GM18858 (cell line): Measurements from ENCODE around the gene SLC28A2.
"Not testable (repeated sequence)": the region's sequence is repeated elsewhere in the genome, so short reads cannot be mapped to it uniquely, and the experiment has no call there.

Source experiments
- ATAC-seq: cut with Tn5 transposase; IDR thresholded peaks from one replicate; pipeline ENCODE4 v1.9.1; 2021; ENCODE audit not compliant: unreplicated experiment

The SLC28A2 gene

GRCh38 chr15:45251888-45252287 is at the start of gene SLC28A2:
Gene SLC28A2, plus strand, starts transcription at chr15:45252234. Its CDS starts 982 bp downstream, at chr15:45253216.
- no peak for ATAC-seq

- no peak for ATAC-seq
These were observed 48.9 kb upstream of the SLC28A2 start for GRCh38 chr15:45203182-45203581.

- ATAC-seq, result no peak
These were observed 46.8 kb upstream of the SLC28A2 start for GRCh38 chr15:45205192-45205591.

GRCh38 chr15:45212493-45212892 is 39.5 kb upstream of the SLC28A2 start:
- ATAC-seq, result no peak

- ATAC-seq, result no peak
These were observed 30.9 kb upstream of the SLC28A2 start for GRCh38 chr15:45221053-45221599.

GRCh38 chr15:45221967-45222366 is 30.1 kb upstream of the SLC28A2 start:
- no peak for ATAC-seq

- no peak for ATAC-seq
These were observed 27.3 kb upstream of the SLC28A2 start for GRCh38 chr15:45224621-45225217.

GRCh38 chr15:45225506-45226273 is 26.3 kb upstream of the SLC28A2 start:
- no peak for ATAC-seq

- ATAC-seq, result no peak
These were observed 23.1 kb upstream of the SLC28A2 start for GRCh38 chr15:45228931-45229330.

GRCh38 chr15:45230245-45230965 is 21.6 kb upstream of the SLC28A2 start:
- ATAC-seq, result no peak

GRCh38 chr15:45231132-45231531 is 20.9 kb upstream of the SLC28A2 start:
- ATAC-seq, result no peak

- ATAC-seq, result no peak
These were observed 20.0 kb upstream of the SLC28A2 start for GRCh38 chr15:45231864-45232562.

GRCh38 chr15:45234562-45235235 is 17.3 kb upstream of the SLC28A2 start:
- ATAC-seq, result no peak

GRCh38 chr15:45236806-45237205 is 15.2 kb upstream of the SLC28A2 start:
- not testable (repeated sequence) for ATAC-seq

- ATAC-seq, result no peak
These were observed 9.7 kb upstream of the SLC28A2 start for GRCh38 chr15:45242289-45242688.

- no peak for ATAC-seq
These were observed 2.8 kb upstream of the SLC28A2 start for GRCh38 chr15:45249125-45249780.

GRCh38 chr15:45253330-45253729 is 1.3 kb downstream of the SLC28A2 start:
- ATAC-seq, result no peak

GRCh38 chr15:45254405-45254804 is 2.4 kb downstream of the SLC28A2 start:
- no peak for ATAC-seq

GRCh38 chr15:45254824-45255223 is 2.8 kb downstream of the SLC28A2 start:
- not testable (repeated sequence) for ATAC-seq

GRCh38 chr15:45259796-45260195 is 7.8 kb downstream of the SLC28A2 start:
- ATAC-seq, result no peak
